GM21423 (cell line): ENCODE data around the gene KRT73.

ENCODE experiments used
- ATAC-seq: cut with Tn5 transposase; IDR thresholded peaks from one replicate; pipeline ENCODE4 v1.9.1; 2021; ENCODE audit warnings: mild to moderate bottlenecking, moderate library complexity; ENCODE audit not compliant: unreplicated experiment

The KRT73 gene

DNA sequence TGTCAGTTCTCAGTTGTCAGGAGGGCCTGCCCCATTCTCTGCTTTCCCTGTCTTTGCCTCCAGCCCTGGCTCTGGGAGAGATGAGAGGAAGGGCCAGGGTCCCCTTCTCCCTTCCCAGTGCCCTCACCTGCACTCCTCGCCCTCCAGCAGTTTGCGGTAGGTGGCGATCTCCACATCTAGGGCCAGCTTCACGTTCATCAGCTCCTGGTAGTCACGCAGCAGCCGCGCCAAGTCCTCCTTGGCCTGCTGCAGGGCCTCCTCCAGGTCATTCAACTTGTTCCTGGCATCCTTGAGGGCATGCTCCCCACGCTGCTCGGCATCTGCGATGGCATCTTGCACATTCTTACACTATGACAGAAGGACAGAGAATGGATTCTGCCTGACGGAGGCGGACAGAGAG lies 28.3 kb upstream of the KRT73 start:
- no peak for ATAC-seq

DNA sequence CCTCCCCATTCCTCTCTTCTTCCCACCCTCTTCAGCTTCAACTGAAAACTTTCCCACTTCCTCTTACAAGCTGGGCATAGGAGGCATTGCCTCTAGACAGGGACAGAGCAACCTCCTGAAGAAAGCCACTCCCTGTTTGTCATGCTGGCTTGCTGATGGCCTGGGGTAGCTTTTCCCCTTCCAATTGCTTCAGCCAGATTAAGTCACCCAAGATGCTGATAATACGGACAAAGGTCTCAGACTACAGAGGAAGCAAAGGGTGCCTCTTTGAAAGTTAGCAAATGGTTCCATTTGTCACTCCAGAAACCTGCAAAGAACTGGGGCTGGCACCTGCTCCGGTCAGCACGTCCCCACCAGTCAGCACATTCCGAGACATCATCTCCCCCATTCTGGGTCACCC lies 27.6 kb upstream of the KRT73 start:
- no peak for ATAC-seq

- no peak for ATAC-seq
Measured at GRCh38 chr12:52645120-52645761, 26.9 kb upstream of the KRT73 start.

GRCh38 chr12:52644078-52644415 lies 25.7 kb upstream of the KRT73 start:
- ATAC-seq: no peak

- no peak for ATAC-seq
Measured at GRCh38 chr12:52643233-52644077, 25.1 kb upstream of the KRT73 start.

DNA sequence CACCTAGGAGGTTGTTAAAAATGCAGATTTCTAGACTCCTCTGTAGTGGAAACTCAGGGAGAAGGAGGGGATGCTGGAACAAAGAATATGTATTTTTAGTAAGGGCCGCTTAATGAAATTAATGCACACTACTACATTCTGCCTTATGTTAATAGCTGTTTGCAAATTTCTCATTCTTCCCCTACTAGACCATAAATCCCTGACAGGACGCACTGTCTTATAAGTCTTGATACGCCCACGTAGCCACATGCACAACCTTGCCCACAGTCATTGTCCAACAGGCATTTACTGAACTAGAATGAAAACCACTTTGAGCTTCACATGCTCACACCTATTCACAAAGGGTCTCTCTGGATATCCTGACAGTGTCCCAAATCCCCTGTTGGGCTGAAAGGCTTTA lies 23.1 kb upstream of the KRT73 start:
- ATAC-seq: no peak

DNA sequence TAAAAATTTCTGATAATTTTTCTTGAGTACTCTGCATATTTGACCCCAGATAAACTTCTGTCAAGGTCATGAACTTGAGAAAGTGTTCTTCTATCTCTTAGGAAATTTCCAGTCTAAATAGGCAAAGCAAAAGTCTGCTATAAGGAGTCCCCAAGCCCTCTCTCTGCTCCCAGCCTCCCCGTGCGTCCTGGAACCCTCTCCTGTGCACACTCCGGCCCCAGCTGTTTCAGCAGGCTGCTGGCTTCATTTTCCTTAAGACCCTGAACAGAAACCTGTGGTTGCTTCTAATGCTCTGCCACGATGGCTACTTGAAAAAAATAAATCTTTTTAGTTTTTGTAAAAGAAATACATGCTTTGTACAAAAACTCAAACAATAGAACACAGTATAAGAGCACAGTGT lies 18.9 kb upstream of the KRT73 start:
- no peak for ATAC-seq

GRCh38 chr12:52636592-52637258 lies 18.4 kb upstream of the KRT73 start:
- ATAC-seq: no peak

- no peak for ATAC-seq
Measured at GRCh38 chr12:52636189-52636588, 17.8 kb upstream of the KRT73 start.

DNA sequence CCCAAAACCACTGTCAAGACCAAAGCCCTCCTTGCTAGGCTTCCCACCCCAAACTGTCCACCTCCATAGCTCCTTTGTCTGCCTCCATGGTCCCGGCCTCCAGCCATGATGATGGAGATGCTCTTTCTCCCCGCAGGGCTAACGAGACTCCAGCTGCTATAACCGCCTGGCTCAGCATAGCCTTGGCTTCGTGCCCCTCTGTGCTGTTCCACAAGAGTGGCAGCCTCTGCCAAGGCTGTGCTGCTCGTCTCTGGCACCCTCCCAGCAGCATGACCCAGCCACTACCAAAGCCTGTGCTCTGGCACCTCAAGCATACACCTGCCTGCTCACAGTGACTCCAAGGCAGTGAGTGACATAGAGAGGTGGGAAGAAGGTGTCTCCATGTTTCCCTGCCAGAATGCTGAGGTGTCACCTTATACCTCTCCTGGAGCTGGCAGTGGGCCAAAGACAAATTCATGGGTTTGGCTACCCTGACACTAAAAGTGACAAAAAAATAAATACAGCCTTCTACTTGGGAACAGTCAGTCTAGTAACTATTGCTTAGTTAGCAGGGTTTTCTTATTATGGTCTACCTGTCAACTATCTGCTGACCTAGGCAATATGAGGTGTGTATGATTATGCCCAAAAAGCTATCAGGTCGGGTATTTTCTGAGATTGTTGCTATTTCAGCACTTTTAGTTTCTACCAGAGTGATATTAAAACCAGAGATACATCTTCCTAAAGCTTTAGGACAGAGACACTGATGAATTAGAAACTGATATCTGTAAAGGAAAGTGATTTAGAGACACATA lies 16.1 kb upstream of the KRT73 start:
- no peak for ATAC-seq

DNA sequence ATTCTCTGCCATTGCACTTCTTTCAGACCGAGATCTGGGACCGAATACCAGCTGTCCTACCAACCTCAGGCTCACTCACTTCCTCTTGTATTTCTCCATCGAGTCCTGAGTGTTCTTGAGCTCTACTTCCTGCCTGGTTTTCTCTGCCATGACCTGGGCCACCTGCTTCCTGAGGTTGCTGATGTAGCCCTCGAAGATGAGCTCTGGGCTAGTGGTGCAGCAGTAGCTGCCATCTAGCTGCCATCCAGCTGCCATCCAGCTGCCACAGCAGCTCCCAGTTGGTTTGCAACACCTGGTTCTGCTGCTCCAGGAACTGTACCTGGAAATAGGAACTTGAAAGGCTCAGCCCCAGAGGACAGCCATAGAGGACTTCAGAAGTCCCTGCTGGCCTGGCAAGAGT lies 15.0 kb upstream of the KRT73 start:
- ATAC-seq: no peak

- ATAC-seq: no peak
Measured at GRCh38 chr12:52632656-52633055, 14.3 kb upstream of the KRT73 start.

GRCh38 chr12:52631676-52632459 lies 13.5 kb upstream of the KRT73 start:
- no peak for ATAC-seq

DNA sequence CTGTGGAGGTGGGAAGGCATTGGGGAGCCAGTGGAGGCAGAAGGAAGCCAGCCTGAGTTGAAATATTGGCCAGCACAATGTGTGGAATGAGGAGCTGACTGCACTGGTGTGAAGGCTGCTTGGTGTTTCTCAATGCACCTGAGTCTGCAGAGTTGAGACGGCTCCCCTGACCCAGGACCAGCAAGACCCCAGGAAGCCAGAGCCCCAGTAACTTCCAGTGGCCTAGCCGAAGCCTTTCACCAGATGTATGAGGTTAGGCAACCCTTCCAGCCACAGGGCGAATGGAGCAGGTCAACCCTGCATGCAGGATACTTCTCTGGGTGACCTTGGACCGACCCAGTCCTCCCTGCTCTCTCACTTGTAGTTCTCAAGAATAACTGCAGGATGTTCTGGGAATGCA lies 12.9 kb upstream of the KRT73 start:
- ATAC-seq: no peak

- no peak for ATAC-seq
Measured at GRCh38 chr12:52630599-52631200, 12.3 kb upstream of the KRT73 start.

GRCh38 chr12:52630008-52630500 lies 11.7 kb upstream of the KRT73 start:
- ATAC-seq: no peak

DNA sequence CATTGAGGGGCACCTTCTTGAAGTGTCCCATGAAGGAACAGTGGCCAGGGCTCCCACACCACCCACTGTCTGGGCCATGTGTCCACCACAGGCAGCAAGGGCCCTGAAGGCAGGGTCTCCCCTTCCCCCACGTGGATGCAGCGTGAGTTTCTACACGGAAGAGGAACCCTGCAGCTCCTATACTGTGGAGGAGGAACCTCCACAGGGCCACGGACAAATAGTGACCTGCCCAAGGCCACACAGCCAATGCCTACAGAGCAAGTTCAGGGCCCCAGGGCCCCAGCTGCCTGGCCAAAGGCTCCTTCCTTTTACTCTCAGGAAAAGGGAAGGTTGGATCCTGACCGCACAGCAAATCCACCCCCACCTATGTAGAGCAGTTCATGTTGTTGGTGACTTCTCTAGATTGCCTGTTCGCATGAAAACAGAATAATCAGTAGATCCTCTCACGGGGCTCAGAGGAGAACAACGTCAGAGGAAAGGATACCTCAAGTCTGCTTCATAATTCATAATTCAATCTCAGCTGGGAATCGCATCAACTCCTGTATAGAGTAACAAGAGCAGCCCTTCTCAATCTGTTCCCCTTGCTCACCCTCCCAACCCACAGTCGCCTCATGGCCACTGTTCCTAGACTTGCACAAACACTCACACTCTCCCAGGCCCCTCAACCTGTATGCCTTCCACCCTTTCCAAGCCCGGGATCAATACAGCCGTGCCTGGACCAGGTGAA lies 11.1 kb upstream of the KRT73 start:
- ATAC-seq: no peak

GRCh38 chr12:52628841-52629240 lies 10.5 kb upstream of the KRT73 start:
- no peak for ATAC-seq

GRCh38 chr12:52628111-52628507 lies 9.8 kb upstream of the KRT73 start:
- no peak for ATAC-seq
